Vagina (tissue), 2 donors: Measurements from ENCODE around the gene LYL1.

Experiments used
- CTCF ChIP-seq, 3 experiments: fragments of 450-650 bp in 2 of 3; fragments of 200-600 bp in 1 of 3; sonication (generic) in 1 of 3; IDR thresholded peaks; one replicate each; pipeline ENCODE4 v1.5.1; 2017 to 2019; ENCODE audit warnings: antibody characterized with exemption in 3 of 3, mild to moderate bottlenecking in 2 of 3, moderate library complexity in 2 of 3
- POLR2A ChIP-seq, 2 donors: fragments of 450-650 bp; IDR thresholded peaks; one replicate each; pipeline ENCODE4 v1.6.1; 2017; ENCODE audit warnings: antibody characterized with exemption in 2 of 2, mild to moderate bottlenecking in 2 of 2, moderate library complexity in 2 of 2
- POLR2AphosphoS5 ChIP-seq, 2 donors: sonication (generic); formaldehyde crosslinking; IDR thresholded peaks; one replicate each; pipeline ENCODE4 v1.9.0; 2017; ENCODE audit warnings: antibody characterized with exemption in 2 of 2, mild to moderate bottlenecking in 2 of 2, low read depth in 1 of 2; ENCODE audit not compliant: insufficient read depth in 1 of 2

GRCh38 chr19:13133241-13133870 is 30.7 kb upstream of the LYL1 start:
- no peak for TF ChIP-seq CTCF (IDR thresholded peaks at IDR 0.05)
- no peak for TF ChIP-seq POLR2A (IDR thresholded peaks at IDR 0.05)
- no peak for TF ChIP-seq POLR2AphosphoS5 (IDR thresholded peaks at IDR 0.05; ENCODE audit: insufficient read depth in 1 of 2, low read depth in 1 of 2)
